ENCODE results near the gene FGD3. TPM values are rescaled to one million over a fixed set of nuclear protein-coding genes. Genes with fewer than 3 reads are reported as not detected.

The FGD3 gene
- total RNA-seq, 1 donor from 2014 or later = 9.8 TPM

DNA sequence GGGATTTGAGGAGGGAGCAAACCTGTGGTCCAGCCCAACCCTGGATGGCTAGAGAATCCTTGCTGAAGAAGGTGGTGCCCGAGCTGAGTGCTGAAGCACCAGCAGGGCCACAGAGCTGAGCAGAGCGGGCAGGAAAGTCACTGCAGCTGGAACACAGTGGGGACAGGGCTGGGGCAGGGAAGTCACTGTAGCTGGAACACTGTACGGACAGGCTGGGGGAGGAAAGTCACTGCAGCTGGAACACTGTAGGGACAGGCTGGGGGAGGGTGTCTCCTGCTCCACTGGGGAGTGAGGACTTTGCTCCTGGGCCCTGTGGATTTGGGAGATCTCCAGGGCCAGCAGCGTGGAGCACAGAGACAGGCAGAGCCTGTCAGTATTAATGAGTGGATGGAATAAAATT, 102.2 kb downstream of the FGD3 start:
- no peak for DNase-seq (ENCODE audit: low spot score)

- DNase-seq (ENCODE audit: low spot score) = no peak
Observed at GRCh38 chr9:93050231-93050630, 102.9 kb downstream of the FGD3 start.

DNA sequence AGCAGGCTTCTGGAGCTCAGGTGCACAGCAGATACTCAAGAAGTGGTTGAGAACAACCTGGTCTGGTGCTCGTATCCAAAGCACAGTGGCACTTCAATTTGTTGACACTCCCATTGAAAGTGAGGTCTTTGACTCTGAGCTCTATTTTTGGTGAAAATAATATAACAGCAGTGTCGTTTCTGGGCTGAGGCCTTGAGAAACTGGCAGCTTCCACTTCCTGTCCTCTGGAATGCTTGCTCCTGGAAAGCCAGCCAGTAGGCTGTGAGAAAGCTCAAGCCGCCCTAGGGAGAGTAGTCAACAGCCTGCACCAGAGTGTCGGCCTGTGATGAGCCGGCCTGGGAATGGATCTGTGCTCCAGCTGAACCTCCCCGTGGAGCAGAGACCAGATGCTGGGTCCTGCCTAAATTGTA, 104.4 kb downstream of the FGD3 start:
- DNase-seq (ENCODE audit: low spot score) = no peak

- DNase-seq (ENCODE audit: low spot score) = no peak
Observed at GRCh38 chr9:93052791-93053540, 105.6 kb downstream of the FGD3 start.

DNA sequence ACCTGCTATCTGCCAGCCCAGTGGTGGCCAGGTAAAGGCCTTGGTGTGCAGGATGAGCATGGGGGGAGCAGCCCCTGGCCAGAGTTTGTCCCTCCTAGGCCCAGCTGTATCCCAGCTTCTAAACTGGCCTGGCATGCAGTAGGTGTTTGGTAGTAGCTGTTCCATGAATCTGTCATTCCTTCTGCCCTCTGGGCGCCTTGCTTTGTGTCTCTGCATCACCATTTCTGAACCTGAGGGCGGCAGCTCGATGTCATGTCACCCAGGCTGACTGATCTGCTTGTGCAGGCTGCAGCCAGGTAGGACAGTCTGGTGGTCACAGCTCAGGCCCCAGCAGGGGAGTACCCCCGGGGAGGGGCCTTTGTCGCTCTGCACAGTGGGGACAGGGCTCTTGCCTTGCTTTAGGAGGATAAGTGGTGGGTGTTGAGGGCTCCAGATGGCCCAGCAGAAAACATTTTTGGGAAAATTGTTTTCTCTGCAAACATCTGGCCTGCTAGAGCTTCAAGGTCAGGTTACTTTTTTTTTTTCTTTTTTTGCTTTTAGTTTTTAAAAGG, 106.5 kb downstream of the FGD3 start:
- DNase-seq (ENCODE audit: low spot score) = no peak

- DNase-seq (ENCODE audit: low spot score) = no peak
Observed at GRCh38 chr9:93054758-93055704, 107.7 kb downstream of the FGD3 start.

DNA sequence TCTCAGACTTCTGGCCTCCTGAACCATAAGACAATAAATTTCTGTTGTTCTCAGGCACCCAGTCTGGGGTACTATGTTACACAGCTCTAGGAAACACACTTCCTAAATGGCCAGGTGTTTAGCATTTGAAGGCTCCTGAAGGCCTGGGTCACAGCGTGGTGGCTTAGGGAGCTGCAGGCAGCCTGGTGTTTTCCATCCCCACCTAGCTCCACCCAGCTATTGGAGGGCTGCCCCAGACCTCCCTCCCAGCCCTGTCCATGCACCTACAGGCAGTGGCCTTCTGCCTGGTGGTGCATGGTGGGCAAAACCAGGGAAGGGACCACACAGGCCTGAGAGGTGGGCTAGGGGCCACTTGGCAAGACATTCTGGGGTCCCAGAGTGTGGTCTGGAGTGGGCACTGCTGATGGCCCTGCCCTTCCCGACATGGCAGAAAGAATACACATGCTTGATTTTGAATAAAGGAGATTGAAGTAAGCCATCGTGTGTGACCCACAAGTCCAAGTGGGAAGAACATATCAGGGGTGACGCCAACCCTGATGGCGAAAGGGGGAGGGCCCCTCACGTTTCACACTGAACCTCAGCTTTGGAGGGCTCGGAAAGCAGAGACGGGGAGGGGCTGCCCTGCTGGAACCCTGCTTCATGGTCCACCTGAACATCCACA, 109.8 kb downstream of the FGD3 start:
- no peak for DNase-seq (ENCODE audit: low spot score)

DNA sequence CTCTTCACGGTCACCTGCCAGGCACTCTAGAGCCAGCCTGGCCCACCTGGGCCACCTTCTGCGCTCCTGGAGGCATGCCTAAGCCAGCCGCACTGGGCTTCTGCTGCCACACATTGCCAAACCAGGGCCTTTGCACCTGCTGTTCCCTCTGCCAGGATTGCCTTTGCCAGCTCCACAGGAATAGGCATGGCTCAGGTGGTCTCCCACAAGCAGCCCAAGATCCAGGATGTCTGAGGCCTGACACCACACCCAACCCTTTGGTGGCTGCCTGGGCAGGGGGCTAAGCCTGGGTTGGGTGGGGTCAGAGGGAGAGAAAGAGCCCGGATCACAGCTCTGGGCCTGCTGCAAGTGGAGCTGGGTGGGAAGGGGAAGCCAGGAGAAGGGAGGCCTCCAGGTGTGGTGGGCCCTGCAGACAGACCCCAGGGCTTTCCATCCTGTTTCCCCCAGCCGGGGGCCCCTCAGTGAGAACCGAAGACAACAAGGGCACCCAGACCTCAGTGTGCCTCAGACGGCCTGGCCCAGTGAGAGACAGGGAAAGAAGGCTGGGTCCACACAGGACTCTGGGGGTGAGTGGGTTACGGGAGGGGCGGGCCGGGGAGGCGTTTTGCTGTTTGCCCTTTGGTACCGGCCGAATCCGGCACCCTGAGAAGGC, 110.5 kb downstream of the FGD3 start:
- no peak for DNase-seq (ENCODE audit: low spot score)

DNA sequence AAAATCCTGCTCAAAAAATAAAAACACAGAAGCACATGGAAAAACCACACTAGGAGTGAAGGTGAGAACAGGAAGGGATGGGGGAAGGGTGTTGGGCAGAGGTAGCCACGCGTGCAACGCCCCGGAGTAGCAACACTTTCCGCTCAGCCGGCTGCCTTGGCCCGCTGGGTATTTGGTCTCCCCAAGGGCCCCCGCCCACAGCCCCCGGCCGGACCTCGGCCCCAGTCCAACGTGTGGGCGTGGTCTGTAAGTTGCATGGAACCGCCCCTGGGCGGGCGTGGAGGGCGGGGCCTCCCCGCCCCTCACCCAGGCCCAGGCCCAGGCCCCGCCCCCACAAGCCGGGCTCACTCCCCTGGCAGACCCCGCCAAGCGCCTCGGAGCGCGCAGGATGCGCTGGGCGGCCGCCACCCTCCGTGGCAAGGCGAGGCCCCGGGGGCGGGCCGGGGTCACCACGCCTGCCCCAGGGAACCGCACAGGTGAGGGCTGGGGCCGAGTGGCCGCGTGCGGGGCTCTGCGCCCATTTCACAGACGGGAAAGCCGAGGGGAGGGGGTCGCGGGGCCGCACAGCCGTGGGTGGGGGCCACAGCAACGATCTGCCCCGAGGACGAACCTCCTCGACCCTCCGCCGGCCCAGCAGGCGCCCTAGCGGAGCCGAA, 111.2 kb downstream of the FGD3 start, which contains the start of gene SUSD3:
TSS of gene SUSD3 (plus strand) at position 347 of the 656 bp plus-strand sequence. CDS start at position 389, 42 bp downstream.
- DNase-seq (ENCODE audit: low spot score) = no peak

DNA sequence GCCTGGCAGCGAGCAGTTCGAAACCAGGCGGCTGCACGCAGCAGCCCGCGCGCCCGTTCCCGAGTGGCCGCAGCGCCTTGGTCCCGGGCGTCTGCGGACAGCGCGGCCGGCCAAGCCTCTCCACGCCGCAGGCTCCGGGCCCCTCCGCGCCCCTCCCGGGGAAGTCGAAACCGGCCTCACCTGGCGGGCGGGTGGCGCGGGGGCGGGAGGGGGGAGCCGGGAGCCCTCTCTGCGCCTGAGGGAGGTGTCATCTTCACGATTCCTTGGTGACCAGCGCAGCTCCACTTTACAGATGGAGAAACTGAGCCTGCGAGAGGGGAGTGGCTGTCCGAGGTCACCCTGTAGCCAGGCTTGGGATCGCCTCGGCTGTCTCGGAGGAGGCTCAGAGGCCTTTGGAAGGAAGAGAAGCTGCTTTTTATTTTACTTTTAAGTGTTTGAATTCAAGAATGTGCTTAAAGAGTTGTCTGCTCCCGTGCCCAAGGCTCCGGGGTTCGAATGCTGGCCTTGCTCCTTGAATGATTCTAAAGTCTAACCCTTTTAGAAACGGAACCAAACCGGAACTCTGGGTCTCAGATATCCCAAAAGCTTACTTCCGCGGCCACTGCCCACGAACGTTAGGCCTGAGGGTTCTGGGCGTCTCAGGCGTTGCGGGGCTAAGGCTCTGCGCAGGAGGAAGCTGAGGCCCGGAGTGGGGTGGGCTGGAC, 111.8 kb downstream of the FGD3 start:
- no peak for DNase-seq (ENCODE audit: low spot score)

GRCh38 chr9:93059715-93060578, 112.6 kb downstream of the FGD3 start:
- no peak for DNase-seq (ENCODE audit: low spot score)

- no peak for DNase-seq (ENCODE audit: low spot score)
Observed at GRCh38 chr9:93060746-93061259, 113.5 kb downstream of the FGD3 start.

GRCh38 chr9:93061260-93061751, 114.0 kb downstream of the FGD3 start:
- DNase-seq (ENCODE audit: low spot score) = no peak

DNA sequence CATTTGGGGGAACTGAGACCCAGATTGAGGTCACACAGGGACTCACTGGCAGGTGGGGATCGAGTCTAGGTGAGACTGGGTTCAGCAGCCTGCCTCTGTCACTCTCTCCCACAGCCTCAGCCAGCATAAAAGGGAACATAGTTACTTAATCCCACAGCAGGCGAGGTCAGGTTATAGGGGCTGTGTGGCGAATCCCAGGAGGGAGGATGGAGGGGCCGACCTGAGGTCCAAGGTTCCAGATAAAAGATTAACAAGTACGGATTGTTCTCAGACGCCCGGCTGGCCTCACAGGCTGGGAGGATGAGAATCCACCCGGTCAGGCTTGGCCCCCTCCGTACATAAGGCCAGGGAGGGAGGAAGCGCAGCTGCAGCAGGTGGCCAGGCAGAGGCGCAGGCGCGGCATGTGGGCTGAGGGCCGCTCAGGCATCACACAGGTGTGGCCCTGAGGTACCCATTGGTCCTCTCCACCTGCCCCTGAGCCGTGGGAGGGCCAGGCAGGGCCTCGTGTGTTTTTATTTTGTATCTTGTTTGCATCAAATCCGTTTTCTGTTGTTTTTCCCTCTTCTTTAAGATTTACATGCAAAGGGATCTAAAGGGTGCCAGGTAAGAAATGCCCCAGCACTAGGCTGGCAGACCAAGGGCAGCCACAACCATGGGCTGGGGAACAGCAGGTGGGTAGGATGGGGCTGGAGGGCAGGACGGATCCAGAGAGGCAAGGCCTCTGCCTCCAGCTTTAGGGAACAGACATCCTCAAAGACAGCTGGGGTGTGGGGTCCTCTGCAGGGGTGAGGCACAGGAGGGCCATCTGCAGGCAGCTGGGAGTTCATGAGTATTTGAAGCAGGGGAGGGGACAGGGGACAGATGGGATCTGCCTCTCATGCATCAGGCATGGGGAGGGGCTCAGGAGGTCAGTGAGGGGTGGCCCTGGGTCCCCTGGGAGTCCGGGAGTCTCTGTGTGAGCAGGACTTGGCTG, 114.8 kb downstream of the FGD3 start:
- DNase-seq (ENCODE audit: low spot score) = no peak

- no peak for DNase-seq (ENCODE audit: low spot score)
Observed at GRCh38 chr9:93064392-93065134, 117.2 kb downstream of the FGD3 start.

- DNase-seq (ENCODE audit: low spot score) = no peak
Observed at GRCh38 chr9:93065135-93065720, 117.9 kb downstream of the FGD3 start.
